Endothelial cell of umbilical vein (primary cell): ENCODE data around the gene AP1G1.

Experiments used
- EZH2 ChIP-seq: IDR thresholded peaks from 2 replicates; pipeline ENCODE4 v1.6.1; 2012; ENCODE audit warnings: borderline replicate concordance, low read depth, mild to moderate bottlenecking, moderate library complexity, low read length, inconsistent platforms; ENCODE audit not compliant: severe bottlenecking
- FOS ChIP-seq: IDR thresholded peaks from 2 replicates; pipeline ENCODE4 v1.6.1; 2011; ENCODE audit warnings: mild to moderate bottlenecking, low read length, moderate library complexity, borderline replicate concordance; ENCODE audit not compliant: insufficient read depth
- JUN ChIP-seq: IDR thresholded peaks from 2 replicates; pipeline ENCODE4 v1.6.1; 2011; ENCODE audit warnings: borderline replicate concordance, low read depth; ENCODE audit not compliant: insufficient read length, insufficient read depth
- MYC ChIP-seq: IDR thresholded peaks from one replicate; pipeline ENCODE4 v1.6.1; 2011; ENCODE audit warnings: mild to moderate bottlenecking, low read depth, low read length
- POLR2A ChIP-seq: IDR thresholded peaks from 2 replicates; pipeline ENCODE4 v1.6.1; 2012; ENCODE audit warnings: low read depth, mild to moderate bottlenecking, control low read depth, low read length
- POLR2AphosphoS5 ChIP-seq: IDR thresholded peaks from 2 replicates; pipeline ENCODE4 v1.6.1; 2012; ENCODE audit warnings: low read depth, mild to moderate bottlenecking, control low read depth, low read length, moderate library complexity; ENCODE audit not compliant: insufficient read depth
- TF ChIP-seq, protein P1 (sequence below), 2 donors: IDR thresholded peaks; 1 replicate in 1 of 2; 2 replicates in 1 of 2; pipeline ENCODE4 v1.5.1; 2011; ENCODE audit warnings: low read length in 2 of 2, mild to moderate bottlenecking in 2 of 2, moderate library complexity in 2 of 2, control low read depth in 1 of 2, inconsistent platforms in 1 of 2, low read depth in 1 of 2; ENCODE audit not compliant: insufficient read depth in 1 of 2; ENCODE audit errors: extremely low read depth in 1 of 2
- TF ChIP-seq, protein P2 (sequence below): IDR thresholded peaks from 2 replicates; pipeline ENCODE4 v1.6.1; 2011; ENCODE audit not compliant: insufficient read depth, insufficient read length

DNA sequence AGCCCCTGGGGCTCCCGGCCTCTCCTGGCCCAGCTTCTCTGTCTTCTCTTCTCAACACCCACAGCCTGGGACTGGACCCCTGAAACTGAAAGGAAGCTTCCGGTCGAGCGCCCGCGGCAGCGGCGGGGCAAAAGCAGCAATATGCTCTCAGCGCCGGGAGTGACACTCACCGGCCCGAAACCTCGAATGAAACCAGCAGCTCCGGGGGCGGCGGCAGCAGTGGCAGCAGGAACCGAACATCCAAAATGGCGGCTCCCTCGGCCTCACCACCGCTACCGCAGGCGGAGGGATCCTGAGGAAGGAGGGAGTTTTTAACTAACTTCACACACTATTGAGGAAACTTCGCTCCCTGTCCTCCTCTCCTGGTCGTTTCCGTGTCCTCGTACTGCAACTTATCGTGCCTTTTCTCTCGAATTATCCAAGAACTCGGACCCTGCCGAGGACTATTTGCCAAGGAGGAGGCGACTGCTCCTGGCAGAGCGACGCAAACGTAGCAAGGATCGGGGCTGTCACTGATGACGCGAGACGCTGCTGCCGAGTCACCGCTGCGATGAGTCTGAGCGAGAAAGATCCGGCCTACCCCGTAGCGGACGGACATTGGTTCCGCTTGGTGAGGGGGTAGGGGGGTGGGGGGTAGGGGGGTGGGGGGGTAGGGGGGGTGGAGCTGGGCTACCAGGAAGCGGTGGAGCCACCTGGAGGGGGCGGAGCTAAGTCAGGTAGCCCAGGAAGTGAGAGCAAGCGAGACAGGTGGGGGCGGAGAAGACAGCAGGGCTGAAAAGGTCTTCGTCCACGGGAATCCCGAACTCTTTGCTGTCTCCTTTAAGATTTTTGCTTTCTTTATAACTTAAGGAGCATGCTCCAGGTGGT is at the start of gene AP1G1:
- TF ChIP-seq, protein P1, sequence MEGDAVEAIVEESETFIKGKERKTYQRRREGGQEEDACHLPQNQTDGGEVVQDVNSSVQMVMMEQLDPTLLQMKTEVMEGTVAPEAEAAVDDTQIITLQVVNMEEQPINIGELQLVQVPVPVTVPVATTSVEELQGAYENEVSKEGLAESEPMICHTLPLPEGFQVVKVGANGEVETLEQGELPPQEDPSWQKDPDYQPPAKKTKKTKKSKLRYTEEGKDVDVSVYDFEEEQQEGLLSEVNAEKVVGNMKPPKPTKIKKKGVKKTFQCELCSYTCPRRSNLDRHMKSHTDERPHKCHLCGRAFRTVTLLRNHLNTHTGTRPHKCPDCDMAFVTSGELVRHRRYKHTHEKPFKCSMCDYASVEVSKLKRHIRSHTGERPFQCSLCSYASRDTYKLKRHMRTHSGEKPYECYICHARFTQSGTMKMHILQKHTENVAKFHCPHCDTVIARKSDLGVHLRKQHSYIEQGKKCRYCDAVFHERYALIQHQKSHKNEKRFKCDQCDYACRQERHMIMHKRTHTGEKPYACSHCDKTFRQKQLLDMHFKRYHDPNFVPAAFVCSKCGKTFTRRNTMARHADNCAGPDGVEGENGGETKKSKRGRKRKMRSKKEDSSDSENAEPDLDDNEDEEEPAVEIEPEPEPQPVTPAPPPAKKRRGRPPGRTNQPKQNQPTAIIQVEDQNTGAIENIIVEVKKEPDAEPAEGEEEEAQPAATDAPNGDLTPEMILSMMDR (IDR thresholded peaks at IDR 0.05; ENCODE audit: extremely low read depth in 1 of 2, insufficient read depth in 1 of 2, low read depth in 1 of 2, low read length in 2 of 2): no peak
- TF ChIP-seq POLR2A (peak; percentile 87), EZH2 (no peak), POLR2AphosphoS5 (peak; percentile 40), FOS (no peak), MYC (no peak), JUN (no peak)
- TF ChIP-seq, protein P2, sequence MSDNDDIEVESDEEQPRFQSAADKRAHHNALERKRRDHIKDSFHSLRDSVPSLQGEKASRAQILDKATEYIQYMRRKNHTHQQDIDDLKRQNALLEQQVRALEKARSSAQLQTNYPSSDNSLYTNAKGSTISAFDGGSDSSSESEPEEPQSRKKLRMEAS: no peak
